Prostate gland (tissue), 2 donors: ENCODE results near the gene NDUFC2. TPM values are rescaled to one million over a fixed set of nuclear protein-coding genes. Genes with fewer than 3 reads are reported as not detected.
"Not testable (repeated sequence)": the region's sequence is repeated elsewhere in the genome, so short reads cannot be mapped to it uniquely, and the experiment has no call there.

Experiments used
- DNase-seq: peaks from one replicate; pipeline ENCODE4 v3.0.0-alpha.2; 2019; ENCODE audit warnings: low spot score
- H3K27ac ChIP-seq, 2 donors: fragments of 200-600 bp; sonication (generic); 2 replicates each; pipeline ENCODE4 v1.5.1; 2017 to 2019
- H3K27me3 ChIP-seq: fragments of 200-600 bp; sonication (generic); replicated peaks from 2 replicates; pipeline ENCODE4 v1.5.1; 2019; ENCODE audit not compliant: insufficient read depth
- H3K36me3 ChIP-seq, 2 donors: fragments of 200-600 bp; sonication (generic); 1 replicate in 1 of 2; 2 replicates in 1 of 2; pipeline versions ENCODE4 v1.5.1 to v1.8.1; 2017 to 2019
- H3K4me1 ChIP-seq: fragments of 200-600 bp; sonication (generic); replicated peaks from 2 replicates; pipeline ENCODE4 v1.5.1; 2019
- H3K4me3 ChIP-seq, 2 donors: fragments of 200-600 bp; sonication (generic); 2 replicates each; pipeline ENCODE4 v1.5.1; 2017 to 2019
- H3K9me3 ChIP-seq: fragments of 200-600 bp; sonication (generic); 2 replicates; pipeline ENCODE4 v1.5.1; 2017
- CTCF ChIP-seq, 4 experiments: fragments of 200-600 bp in 2 of 4; fragments of 450-650 bp in 2 of 4; sonication (generic) in 2 of 4; IDR thresholded peaks; 1 replicate in 3 of 4; 2 replicates in 1 of 4; pipeline ENCODE4 v1.5.1; 2016 to 2019; ENCODE audit warnings: antibody characterized with exemption in 4 of 4, mild to moderate bottlenecking in 2 of 4, moderate library complexity in 2 of 4
- POLR2A ChIP-seq: fragments of 450-650 bp; IDR thresholded peaks from one replicate; pipeline ENCODE4 v1.6.1; 2016; ENCODE audit warnings: antibody characterized with exemption, mild to moderate bottlenecking
- POLR2AphosphoS5 ChIP-seq: sonication (generic); formaldehyde crosslinking; IDR thresholded peaks from one replicate; pipeline ENCODE4 v1.6.1; 2017; ENCODE audit warnings: antibody characterized with exemption
- WGBS: methylation state at CpG from one replicate; pipeline ENCODE4 v1.1.5; 2018; 5-methylcytosine and 5-hydroxymethylcytosine counted together
- intact Hi-C: fragments of 100-400 bp; cut with DNase I; formaldehyde crosslinking; loops from one replicate; pipeline ENCODE4 v1.14.2; 2022
- total RNA-seq, 2 donors: library from RNA; depleted of rRNA; stranded (reverse); fragments of >200 nt; gene quantifications; one replicate each; pipeline ENCODE4 v1.1.0, GENCODE V29; 2016

NDUFC2 gene
- total RNA-seq, 2 donors from 2014 or later = 119 to 193 TPM

DNA sequence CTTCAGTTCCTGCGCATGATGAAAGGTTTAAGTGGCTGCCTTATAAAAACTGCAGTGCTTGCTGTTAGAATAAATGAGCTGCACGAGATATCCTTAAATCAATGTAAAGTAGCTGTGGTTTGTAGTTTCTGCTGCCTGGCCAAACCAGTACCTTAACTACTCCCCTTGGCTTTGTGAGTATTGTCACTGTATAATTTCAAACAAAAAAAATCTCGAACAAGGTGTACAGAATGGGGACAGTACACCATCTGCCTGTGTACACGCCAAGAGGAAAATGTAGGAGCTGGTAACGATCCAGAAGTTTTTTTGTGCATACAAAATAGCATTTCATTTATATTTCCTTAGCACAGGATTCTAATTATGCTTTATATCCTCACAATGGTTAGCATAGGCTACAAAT, 20.6 kb upstream of the NDUFC2 start:
- Histone ChIP-seq H3K27me3 (no peaks in the 10 kb centered on the region), H3K4me3 (no peak overlapping the region), H3K9me3 (no peaks in the 10 kb centered on the region), H3K36me3 (peaks cover 0 to 3% of the 10 kb centered on the region in 2 donors), H3K27ac (peak overlapping the region; percentile 19 to 59), H3K4me1 (no peaks in the 10 kb centered on the region)
- WGBS = 62% methylated on average over 5 of the region's 5 CpGs
- intact Hi-C loops = no loop called here
- DNase-seq = peak; percentile 28
- TF ChIP-seq POLR2AphosphoS5 = peak; percentile 62
- TF ChIP-seq CTCF (IDR thresholded peaks at IDR 0.05) = no peak
- no peak for TF ChIP-seq POLR2A

DNA sequence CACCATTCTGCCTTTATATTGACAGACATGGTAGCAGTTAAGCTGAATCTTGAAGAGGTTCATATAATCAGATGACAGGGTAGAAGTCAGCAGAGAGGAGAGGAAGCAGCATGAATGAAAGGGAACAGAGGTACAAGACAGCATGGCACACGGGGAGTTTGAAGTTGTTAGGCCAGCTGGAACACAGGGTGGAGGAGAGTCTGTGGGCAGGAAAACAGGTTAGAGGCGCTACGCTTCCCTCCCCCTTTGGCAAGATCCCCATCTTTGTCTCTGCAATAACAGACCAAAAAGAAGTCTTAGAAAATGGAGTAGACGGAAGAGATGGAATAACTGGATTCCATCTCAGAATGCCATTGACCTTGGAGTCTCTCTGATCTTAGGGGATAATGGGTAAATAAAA, 20.0 kb upstream of the NDUFC2 start:
- intact Hi-C loops = no loop called here
- Histone ChIP-seq H3K4me1 (no peaks in the 10 kb centered on the region), H3K4me3 (no peak overlapping the region), H3K27ac (peak overlapping the region; percentile 19 to 59), H3K36me3 (peaks cover 0 to 3% of the 10 kb centered on the region in 2 donors), H3K9me3 (no peaks in the 10 kb centered on the region), H3K27me3 (no peaks in the 10 kb centered on the region)
- 53% methylated on average over 4 of the region's 4 CpGs for WGBS
- DNase-seq = peak; percentile 29
- TF ChIP-seq CTCF (IDR thresholded peaks at IDR 0.05) (no peak), POLR2A (no peak), POLR2AphosphoS5 (no peak)

DNA sequence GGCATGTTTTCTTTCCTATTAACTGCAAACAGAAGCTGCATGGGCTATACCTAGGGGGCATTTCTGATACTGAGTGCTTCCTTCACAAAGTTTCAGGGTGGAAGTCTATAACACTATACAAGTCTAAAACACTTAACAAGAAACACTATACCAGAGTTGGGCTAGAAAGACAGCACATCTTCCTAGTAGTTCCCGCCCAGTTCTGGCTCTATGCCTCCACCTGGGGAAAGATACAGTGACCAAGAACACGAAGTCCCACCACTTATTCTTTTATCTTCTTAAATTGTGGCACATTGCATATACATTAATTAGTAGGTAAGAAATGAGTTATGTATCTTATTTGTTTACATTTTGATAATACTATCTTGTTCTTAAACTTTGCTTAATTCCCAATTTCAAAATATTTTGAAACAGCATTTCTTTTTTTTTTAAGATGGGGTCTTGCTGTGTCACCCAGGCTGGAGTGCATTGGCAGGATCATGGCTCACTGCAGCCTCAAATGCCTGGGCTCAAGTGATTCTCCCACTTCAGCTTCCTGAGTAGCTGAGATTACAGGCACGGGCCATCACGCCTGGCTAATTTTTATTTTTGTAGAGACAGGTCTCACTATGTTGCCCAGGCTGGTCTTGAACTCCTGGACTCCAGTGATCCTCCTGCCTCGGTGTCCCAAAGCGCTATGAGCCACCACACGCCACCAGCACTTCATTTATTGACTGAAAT, 18.2 kb upstream of the NDUFC2 start:
- TF ChIP-seq POLR2A = no peak
- no peak for TF ChIP-seq CTCF (IDR thresholded peaks at IDR 0.05)
- no peak for TF ChIP-seq POLR2AphosphoS5
- Histone ChIP-seq H3K4me1 (no peaks in the 10 kb centered on the region), H3K36me3 (no peaks in the 10 kb centered on the region), H3K9me3 (no peaks in the 10 kb centered on the region), H3K27ac (peak overlapping the region in 1 of 2 donors; percentile 59), H3K4me3 (no peak overlapping the region), H3K27me3 (no peaks in the 10 kb centered on the region)
- no peak for DNase-seq
- intact Hi-C loops = no loop called here
- WGBS = 90% methylated on average over 7 of the region's 7 CpGs

- Histone ChIP-seq H3K4me3 (no peak overlapping the region), H3K9me3 (no peaks in the 10 kb centered on the region), H3K4me1 (no peaks in the 10 kb centered on the region), H3K27ac (no peak overlapping the region), H3K27me3 (no peaks in the 10 kb centered on the region), H3K36me3 (no peaks in the 10 kb centered on the region)
- TF ChIP-seq CTCF (IDR thresholded peaks at IDR 0.05) (no peak), POLR2A (no peak), POLR2AphosphoS5 (no peak)
- 98% methylated on average over 2 of the region's 2 CpGs for WGBS
- intact Hi-C loops = no loop called here
- no peak for DNase-seq
Observed at GRCh38 chr11:78094250-78094649, 14.6 kb upstream of the NDUFC2 start.

- H3K27me3 ChIP-seq, H3K36me3 ChIP-seq, H3K4me1 ChIP-seq, H3K4me3 ChIP-seq, H3K27ac ChIP-seq, intact Hi-C loops, H3K9me3 ChIP-seq, DNase-seq: not testable (repeated sequence)
- WGBS = 88% methylated on average over 6 of the region's 6 CpGs
Observed at GRCh38 chr11:78086521-78087074, 6.9 kb upstream of the NDUFC2 start.
